Stomach (tissue), 9 donors: ENCODE data around the gene CHD5. TPM values are rescaled to one million over a fixed set of nuclear protein-coding genes. Genes with fewer than 3 reads are reported as not detected.

Experiments
- DNase-seq, 2 donors: peaks; one replicate each; pipeline versions ENCODE4 v3.0.0 to v3.0.0-alpha.2; 2013 to 2019
- H3K27ac ChIP-seq, 5 donors: fragments of 200-600 bp in 4 of 5; sonication (generic) in 4 of 5; one replicate each; pipeline ENCODE4 v1.5.1; 2013 to 2019; ENCODE audit warnings: mild to moderate bottlenecking in 1 of 5, moderate library complexity in 1 of 5
- H3K27me3 ChIP-seq, 3 donors: fragments of 200-600 bp; sonication (generic); one replicate each; pipeline ENCODE4 v1.5.1; 2017 to 2019; ENCODE audit warnings: mixed run types in 1 of 3
- H3K36me3 ChIP-seq, 4 donors: fragments of 200-600 bp; sonication (generic); 1 replicate in 3 of 4; 2 replicates in 1 of 4; pipeline ENCODE4 v1.5.1; 2016 to 2019
- H3K4me1 ChIP-seq, 4 donors: fragments of 200-600 bp; sonication (generic); one replicate each; pipeline ENCODE4 v1.5.1; 2016 to 2019
- H3K4me3 ChIP-seq, 4 donors: fragments of 200-600 bp; sonication (generic) in 3 of 4; one replicate each; pipeline ENCODE4 v1.5.1; 2016 to 2019; ENCODE audit warnings: mild to moderate bottlenecking in 1 of 4
- H3K9me3 ChIP-seq, 4 donors: fragments of 200-600 bp; sonication (generic); one replicate each; pipeline ENCODE4 v1.5.1; 2016 to 2019
- CTCF ChIP-seq, 7 experiments: fragments of 450-650 bp in 4 of 7; fragments of 200-600 bp in 3 of 7; sonication (generic) in 3 of 7; IDR thresholded peaks; one replicate each; pipeline ENCODE4 v1.5.1; 2016 to 2019; ENCODE audit warnings: antibody characterized with exemption in 7 of 7, control low read depth in 2 of 7, mild to moderate bottlenecking in 1 of 7
- EP300 ChIP-seq: sonication (generic); formaldehyde crosslinking; IDR thresholded peaks from one replicate; pipeline ENCODE4 v1.6.1; 2017; ENCODE audit warnings: antibody characterized with exemption
- POLR2A ChIP-seq, 4 donors: fragments of 450-650 bp; IDR thresholded peaks; one replicate each; pipeline ENCODE4 v1.6.1; 2016; ENCODE audit warnings: antibody characterized with exemption in 4 of 4, control low read depth in 2 of 4, mild to moderate bottlenecking in 1 of 4, moderate library complexity in 1 of 4
- POLR2AphosphoS5 ChIP-seq, 3 donors: sonication (generic); formaldehyde crosslinking; IDR thresholded peaks; one replicate each; pipeline ENCODE4 v1.6.1; 2016; ENCODE audit warnings: antibody characterized with exemption in 3 of 3
- WGBS, 5 donors: extraction: QIAGEN DNeasy Blood & Tissue Kit in 3 of 5; methylation state at CpG; one replicate each; pipeline versions ENCODE4 v1.1.5 to v1.1.7; 2013 to 2018; 5-methylcytosine and 5-hydroxymethylcytosine counted together
- intact Hi-C: fragments of 100-400 bp; cut with DNase I; formaldehyde crosslinking; loops from one replicate; pipeline ENCODE4 v1.15.1; 2023; ENCODE audit warnings: low total_unique reads
- polyA plus RNA-seq, 3 donors: library from polyadenylated mRNA; stranded (reverse); fragments of 200-250 nt; gene quantifications; one replicate each; pipeline ENCODE4 v1.2.3, GENCODE V29; 2013
- total RNA-seq, 5 donors: library from RNA; depleted of rRNA; stranded (reverse); fragments of >200 nt; gene quantifications; one replicate each; pipeline versions ENCODE4 v1.1.0 to v1.2.3, GENCODE V29; 2014 to 2016
- donor health status: healthy with polysubstance abuse.
- donor health status: Bipolar disorder and iron deficiency.
- donor health status: healthy.

Gene CHD5
- total and polyA plus RNA-seq, 8 donors: 0.06 to 0.92 (median 0.29) TPM; not detected in 1

DNA sequence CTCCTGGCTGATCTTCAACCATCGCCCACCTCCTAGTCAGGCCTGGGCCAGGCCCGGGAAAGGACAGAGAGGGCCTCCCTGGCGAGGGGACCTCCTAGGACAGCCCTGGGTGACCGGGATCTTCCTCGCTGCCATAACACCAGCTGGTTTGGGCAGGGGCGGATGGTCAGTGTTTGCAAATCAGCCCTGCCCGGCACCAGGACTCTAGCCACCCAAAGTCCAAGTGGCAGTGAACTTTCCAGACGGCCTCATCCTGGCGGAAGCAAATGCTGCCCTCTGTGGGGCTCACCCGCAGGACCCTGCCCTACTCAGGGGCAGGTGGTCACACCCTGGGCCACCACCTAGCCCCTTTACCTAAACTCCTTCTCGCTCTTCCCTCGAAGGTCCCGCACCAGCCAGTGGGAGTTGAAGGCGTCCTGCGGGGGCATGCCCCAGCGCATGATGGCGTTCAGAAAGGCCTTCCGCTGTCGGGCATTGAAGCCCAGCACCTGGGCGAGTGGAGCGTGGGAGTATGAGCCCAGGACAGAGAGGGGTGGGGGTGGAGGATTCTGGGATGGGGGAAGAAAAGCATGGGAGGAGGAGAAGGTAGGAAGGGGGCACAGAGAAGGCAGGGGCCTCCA is 55.3 kb downstream of the CHD5 start:
- no peak overlapping the region for H3K27ac ChIP-seq
- H3K9me3 ChIP-seq: no peaks in the 10 kb centered on the region
- 84 to 90% (median 87%) methylated on average over 15 to 21 of the region's 21 CpGs for WGBS, 5 donors
- no peak for TF ChIP-seq CTCF (IDR thresholded peaks at IDR 0.05)
- no peak for TF ChIP-seq POLR2A (IDR thresholded peaks at IDR 0.05)
- TF ChIP-seq POLR2AphosphoS5 (IDR thresholded peaks at IDR 0.05): no peak
- TF ChIP-seq EP300: no peak
- peaks cover 0 to 45% (median 6%) of the 10 kb centered on the region in 3 donors for H3K27me3 ChIP-seq
- peaks cover 6 to 12% (median 9%) of the 10 kb centered on the region in 4 donors for H3K4me1 ChIP-seq
- no peak for DNase-seq
- H3K36me3 ChIP-seq: no peaks in the 10 kb centered on the region
- H3K4me3 ChIP-seq: no peak overlapping the region
- intact Hi-C loops: no loop called here

DNA sequence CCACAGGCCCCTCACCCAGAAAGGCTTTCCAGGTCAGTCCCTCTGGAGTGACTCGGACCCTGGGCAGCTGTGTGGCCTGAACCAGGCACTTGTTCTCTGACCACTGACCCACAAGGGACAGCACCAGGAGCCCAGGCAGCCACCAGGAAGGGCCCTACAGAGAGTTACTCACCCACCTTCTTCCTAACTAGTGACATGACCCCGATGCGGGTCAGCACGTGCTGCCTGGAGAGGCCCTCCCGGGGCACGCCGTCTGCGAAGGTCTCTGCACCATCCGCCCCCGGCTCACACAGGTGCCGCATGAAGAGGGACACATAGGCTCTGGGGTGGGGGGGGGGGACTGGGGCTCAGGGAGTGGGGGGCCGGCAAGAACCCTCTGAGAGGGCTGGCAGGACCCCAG is 55.8 kb downstream of the CHD5 start:
- Histone ChIP-seq H3K27ac (no peak overlapping the region), H3K4me3 (no peak overlapping the region), H3K36me3 (no peaks in the 10 kb centered on the region), H3K27me3 (peaks cover 0 to 45% (median 6%) of the 10 kb centered on the region in 3 donors), H3K9me3 (no peaks in the 10 kb centered on the region), H3K4me1 (peaks cover 6 to 12% (median 9%) of the 10 kb centered on the region in 4 donors)
- WGBS, 5 donors: 81 to 98% (median 88%) methylated on average over 4 to 12 of the region's 12 CpGs; no CpG with 5 or more reads in 1 of the 5 donors
- TF ChIP-seq POLR2A (IDR thresholded peaks at IDR 0.05) (no peak), CTCF (IDR thresholded peaks at IDR 0.05) (no peak)
- no peak for DNase-seq
- intact Hi-C loops: no loop called here

GRCh38 chr1:6123816-6124215 is 56.3 kb downstream of the CHD5 start:
- DNase-seq: no peak
- intact Hi-C loops: no loop called here
- TF ChIP-seq EP300 (no peak), CTCF (IDR thresholded peaks at IDR 0.05) (no peak), POLR2AphosphoS5 (IDR thresholded peaks at IDR 0.05) (no peak), POLR2A (IDR thresholded peaks at IDR 0.05) (no peak)
- no peak overlapping the region for H3K4me3 ChIP-seq
- WGBS, 5 donors: 58 to 79% (median 73%) methylated on average over 6 to 10 of the region's 10 CpGs
- H3K4me1 ChIP-seq: peaks cover 6 to 12% (median 9%) of the 10 kb centered on the region in 4 donors
- H3K9me3 ChIP-seq: no peaks in the 10 kb centered on the region
- peaks cover 0 to 45% (median 6%) of the 10 kb centered on the region in 3 donors for H3K27me3 ChIP-seq
- no peak overlapping the region for H3K27ac ChIP-seq
- no peaks in the 10 kb centered on the region for H3K36me3 ChIP-seq

DNA sequence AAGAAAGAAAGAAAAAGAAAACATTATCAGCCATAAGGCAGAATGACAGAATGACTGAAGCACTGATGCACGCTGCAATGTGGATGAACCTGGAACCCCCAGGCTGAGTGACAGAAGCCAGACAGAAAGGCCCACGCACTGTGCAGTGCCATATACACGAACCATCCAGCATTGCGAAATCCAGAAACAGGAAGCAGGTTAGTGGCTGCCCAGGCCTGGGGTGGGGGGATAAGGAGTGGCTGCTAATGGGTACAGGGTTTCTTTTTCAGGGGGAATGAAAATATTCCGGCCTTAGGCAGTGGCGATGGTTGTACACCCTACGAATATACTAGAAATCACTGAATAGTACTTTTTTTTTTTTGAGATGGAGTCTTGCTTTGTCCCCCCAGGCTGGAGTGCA is 57.0 kb downstream of the CHD5 start:
- Histone ChIP-seq H3K27me3 (peaks cover 0 to 45% (median 6%) of the 10 kb centered on the region in 3 donors), H3K27ac (no peak overlapping the region), H3K4me1 (peaks cover 6 to 11% (median 8%) of the 10 kb centered on the region in 4 donors), H3K36me3 (no peaks in the 10 kb centered on the region), H3K9me3 (no peaks in the 10 kb centered on the region), H3K4me3 (no peak overlapping the region)
- intact Hi-C loops: no loop called here
- no peak for DNase-seq
- TF ChIP-seq POLR2A (IDR thresholded peaks at IDR 0.05): no peak
- TF ChIP-seq EP300: no peak
- no peak for TF ChIP-seq CTCF (IDR thresholded peaks at IDR 0.05)
- TF ChIP-seq POLR2AphosphoS5 (IDR thresholded peaks at IDR 0.05): no peak
- WGBS, 5 donors: 67 to 81% (median 75%) methylated on average over 7 of the region's 7 CpGs
